ENCODE results near the gene HSPA8.

DNA sequence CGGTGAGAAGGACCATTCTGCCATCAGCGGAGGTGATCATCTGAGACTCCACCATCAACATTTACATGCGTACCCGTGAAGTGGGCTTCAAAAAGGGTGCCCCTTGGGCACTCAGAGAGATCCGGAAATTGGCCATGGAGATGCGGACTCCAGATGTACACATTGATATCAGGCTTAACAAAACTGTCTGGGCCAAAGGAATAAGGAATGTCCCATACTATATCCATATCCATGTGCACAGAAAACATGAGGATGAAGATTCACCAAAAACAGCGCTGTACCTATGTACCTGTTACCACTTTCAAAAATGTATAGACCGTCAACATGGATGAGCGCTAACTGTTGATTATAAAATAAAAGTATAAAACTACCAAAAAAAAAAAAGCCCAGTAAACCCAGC lies 10.8 kb downstream of the HSPA8 start:
- TF ChIP-seq EZH2phosphoT487 (IDR thresholded peaks at IDR 0.05; ENCODE audit: borderline replicate concordance, low read depth, low read length): no peak
- TF ChIP-seq, protein P1, sequence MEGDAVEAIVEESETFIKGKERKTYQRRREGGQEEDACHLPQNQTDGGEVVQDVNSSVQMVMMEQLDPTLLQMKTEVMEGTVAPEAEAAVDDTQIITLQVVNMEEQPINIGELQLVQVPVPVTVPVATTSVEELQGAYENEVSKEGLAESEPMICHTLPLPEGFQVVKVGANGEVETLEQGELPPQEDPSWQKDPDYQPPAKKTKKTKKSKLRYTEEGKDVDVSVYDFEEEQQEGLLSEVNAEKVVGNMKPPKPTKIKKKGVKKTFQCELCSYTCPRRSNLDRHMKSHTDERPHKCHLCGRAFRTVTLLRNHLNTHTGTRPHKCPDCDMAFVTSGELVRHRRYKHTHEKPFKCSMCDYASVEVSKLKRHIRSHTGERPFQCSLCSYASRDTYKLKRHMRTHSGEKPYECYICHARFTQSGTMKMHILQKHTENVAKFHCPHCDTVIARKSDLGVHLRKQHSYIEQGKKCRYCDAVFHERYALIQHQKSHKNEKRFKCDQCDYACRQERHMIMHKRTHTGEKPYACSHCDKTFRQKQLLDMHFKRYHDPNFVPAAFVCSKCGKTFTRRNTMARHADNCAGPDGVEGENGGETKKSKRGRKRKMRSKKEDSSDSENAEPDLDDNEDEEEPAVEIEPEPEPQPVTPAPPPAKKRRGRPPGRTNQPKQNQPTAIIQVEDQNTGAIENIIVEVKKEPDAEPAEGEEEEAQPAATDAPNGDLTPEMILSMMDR (conservative IDR thresholded peaks at IDR 0.05; ENCODE audit: low read length): no peak

Data from OCI-LY7 (cell line).